Head of caudate nucleus (tissue), 42 donors: ENCODE results near the gene MFSD12.
A peak's percentile ranks its signal among the peaks of the same experiment; 100 is the strongest.
"Not testable (repeated sequence)": the region's sequence is repeated elsewhere in the genome, so short reads cannot be mapped to it uniquely, and the experiment has no call there.

Experiments used
- DNase-seq, 42 donors: peaks; one replicate each; pipeline versions ENCODE4 v3.0.0 to v3.0.0-alpha.2; 2020 to 2021; ENCODE audit warnings: mixed read lengths in 7 of 42
- intact Hi-C: fragments of 100-400 bp; cut with DNase I; formaldehyde crosslinking; loops from one replicate; pipeline ENCODE4 v1.15.0; 2022

The MFSD12 gene

GRCh38 chr19:3586127-3586626 lies 28.8 kb upstream of the MFSD12 start:
- intact Hi-C loops = no loop called here
- DNase-seq = no peak

- no peak for DNase-seq
- intact Hi-C loops = no loop called here
Observed at GRCh38 chr19:3585301-3586126, 28.1 kb upstream of the MFSD12 start, which contains the start of gene GIPC3. Gene GIPC3, plus strand, starts transcription at chr19:3585478. Its CDS starts 120 bp downstream, at chr19:3585598.

GRCh38 chr19:3584036-3584802 lies 26.8 kb upstream of the MFSD12 start:
- intact Hi-C loops, DNase-seq: not testable (repeated sequence)

- DNase-seq, intact Hi-C loops: not testable (repeated sequence)
Observed at GRCh38 chr19:3581792-3582191, 24.4 kb upstream of the MFSD12 start.

GRCh38 chr19:3580156-3580934 lies 23.0 kb upstream of the MFSD12 start:
- intact Hi-C loops = no loop called here
- DNase-seq = peak in 5 of 42 donors; percentile 30 to 60 (median 41)

GRCh38 chr19:3578390-3578789 lies 21.0 kb upstream of the MFSD12 start:
- intact Hi-C loops = loop anchor here (5.0 kb wide), 1 partner anchor 44 kb away; no protein-coding TSS in a partner anchor
- no peak for DNase-seq

GRCh38 chr19:3577723-3578344 lies 20.4 kb upstream of the MFSD12 start:
- no peak for DNase-seq
- intact Hi-C loops = loop anchor here (5.0 kb wide), 1 partner anchor 44 kb away; no protein-coding TSS in a partner anchor

- intact Hi-C loops = loop anchor here (5.0 kb wide), 1 partner anchor 45 kb away; no protein-coding TSS in a partner anchor
- DNase-seq = peak in 41 of 42 donors; percentile 28 to 86 (median 74)
Observed at GRCh38 chr19:3576696-3577443, 19.5 kb upstream of the MFSD12 start.

- intact Hi-C loops = loop anchor here (5.0 kb wide), 1 partner anchor 46 kb away; no protein-coding TSS in a partner anchor
- DNase-seq = no peak
Observed at GRCh38 chr19:3575949-3576673, 18.7 kb upstream of the MFSD12 start.

GRCh38 chr19:3575260-3575741 lies 17.9 kb upstream of the MFSD12 start:
- peak in 36 of 42 donors; percentile 34 to 77 (median 55) for DNase-seq
- intact Hi-C loops = loop anchor here (5.0 kb wide), 1 partner anchor 47 kb away; no protein-coding TSS in a partner anchor

- DNase-seq = peak; percentile 42 to 87 (median 72)
- intact Hi-C loops = no loop called here
Observed at GRCh38 chr19:3573858-3574637, 16.7 kb upstream of the MFSD12 start.

GRCh38 chr19:3573162-3573857 lies 15.9 kb upstream of the MFSD12 start:
- intact Hi-C loops = no loop called here
- DNase-seq = peak in 2 of 42 donors; percentile 42 to 52

- DNase-seq = no peak
- intact Hi-C loops = no loop called here
Observed at GRCh38 chr19:3572855-3573161, 15.4 kb upstream of the MFSD12 start, which contains the start of gene HMG20B. Gene HMG20B, plus strand, starts transcription at chr19:3572944. Its CDS starts 366 bp downstream, at chr19:3573310.

GRCh38 chr19:3572132-3572854 lies 14.9 kb upstream of the MFSD12 start:
- DNase-seq = peak; percentile 99 to 100 (median 100)
- intact Hi-C loops = no loop called here

GRCh38 chr19:3570606-3571011 lies 13.2 kb upstream of the MFSD12 start:
- peak in 41 of 42 donors; percentile 30 to 85 (median 65) for DNase-seq
- intact Hi-C loops = no loop called here
